Activated CD4-positive, alpha-beta T cell treated with anti-CD3 and anti-CD28 coated beads, Interleukin-10, Interleukin-2, amounts not matched to agents 100 ng/mL and 50 ng/mL, durations not matched to agents 16 hours and 8 hours (primary cell): ENCODE data around the gene APOBEC3A.
"Not testable (repeated sequence)": the region's sequence is repeated elsewhere in the genome, so short reads cannot be mapped to it uniquely, and the experiment has no call there.

ENCODE experiments used
- DNase-seq: peaks from one replicate; pipeline ENCODE4 v3.0.0-alpha.2; 2020

APOBEC3A gene

GRCh38 chr22:38963291-38963738 lies 5.9 kb downstream of the APOBEC3A start:
- DNase-seq: not testable (repeated sequence)

- no peak for DNase-seq
These were observed 6.5 kb downstream of the APOBEC3A start for GRCh38 chr22:38963872-38964271.

- no peak for DNase-seq
These were observed 6.9 kb downstream of the APOBEC3A start for GRCh38 chr22:38964306-38964705.

GRCh38 chr22:38964989-38965388 lies 7.6 kb downstream of the APOBEC3A start:
- DNase-seq: no peak

- DNase-seq: no peak
These were observed 8.4 kb downstream of the APOBEC3A start for GRCh38 chr22:38965614-38966379.

- DNase-seq: no peak
These were observed 8.9 kb downstream of the APOBEC3A start for GRCh38 chr22:38966380-38966702.

GRCh38 chr22:38966942-38967341 lies 9.5 kb downstream of the APOBEC3A start:
- DNase-seq: no peak

GRCh38 chr22:38967451-38968450 lies 10.3 kb downstream of the APOBEC3A start:
- no peak for DNase-seq

- DNase-seq: no peak
These were observed 11.4 kb downstream of the APOBEC3A start for GRCh38 chr22:38968801-38969200.

GRCh38 chr22:38970551-38970950 lies 13.1 kb downstream of the APOBEC3A start:
- DNase-seq: no peak

- no peak for DNase-seq
These were observed 13.8 kb downstream of the APOBEC3A start for GRCh38 chr22:38971202-38971601.

- no peak for DNase-seq
These were observed 14.4 kb downstream of the APOBEC3A start for GRCh38 chr22:38971791-38972190.

- DNase-seq: no peak
These were observed 15.1 kb downstream of the APOBEC3A start for GRCh38 chr22:38972558-38972957.

- peak; percentile 46 for DNase-seq
These were observed 16.1 kb downstream of the APOBEC3A start for GRCh38 chr22:38973289-38974169.

GRCh38 chr22:38974170-38974825 lies 16.9 kb downstream of the APOBEC3A start:
- DNase-seq: no peak

GRCh38 chr22:38974826-38975175 lies 17.4 kb downstream of the APOBEC3A start:
- no peak for DNase-seq

- DNase-seq: not testable (repeated sequence)
These were observed 19.9 kb downstream of the APOBEC3A start for GRCh38 chr22:38977289-38977688.

GRCh38 chr22:38980587-38980986 lies 23.2 kb downstream of the APOBEC3A start:
- DNase-seq: not testable (repeated sequence)

- DNase-seq: no peak
These were observed 23.9 kb downstream of the APOBEC3A start for GRCh38 chr22:38981005-38981991.

GRCh38 chr22:38981992-38982927 lies 24.9 kb downstream of the APOBEC3A start, which contains the start of gene APOBEC3B:
APOBEC3B (plus strand) TSS chr22:38982347; CDS start chr22:38982454, 107 bp downstream.
- DNase-seq: peak; percentile 76
